H1 (cell line): Measurements from ENCODE around the gene SLC25A21.

ENCODE experiments used
- MAX ChIP-seq: IDR thresholded peaks from 2 replicates; pipeline ENCODE4 v1.6.1; 2012; ENCODE audit warnings: inconsistent platforms
- POLR2A ChIP-seq, 2 experiments: IDR thresholded peaks; 1 replicate in 1 of 2; 2 replicates in 1 of 2; pipeline ENCODE4 v1.6.1; 2011; ENCODE audit warnings: low read depth in 2 of 2, low read length in 2 of 2, mild to moderate bottlenecking in 2 of 2; ENCODE audit errors: control extremely low read depth in 1 of 2
- POLR2AphosphoS5 ChIP-seq: IDR thresholded peaks from 2 replicates; pipeline ENCODE4 v1.6.1; 2011; ENCODE audit warnings: low read depth, low read length
- RAD21 ChIP-seq, 2 experiments: IDR thresholded peaks in 1 of 2; conservative IDR thresholded peaks in 1 of 2; 2 replicates each; pipeline ENCODE4 v1.6.1; 2011; ENCODE audit warnings: low read depth in 2 of 2, low read length in 2 of 2, improper control_type of control experiment in 1 of 2, inconsistent platforms in 1 of 2, mild to moderate bottlenecking in 1 of 2, moderate library complexity in 1 of 2
- TAF1 ChIP-seq: IDR thresholded peaks from 2 replicates; pipeline ENCODE4 v1.6.1; 2011; ENCODE audit warnings: mild to moderate bottlenecking, low read depth, low read length
- TF ChIP-seq, protein P1 (sequence below), 3 experiments: IDR thresholded peaks; 1 replicate in 2 of 3; 2 replicates in 1 of 3; pipeline versions ENCODE4 v1.5.1 to v1.6.1; 2011; ENCODE audit warnings: low read length in 3 of 3, mild to moderate bottlenecking in 3 of 3, inconsistent platforms in 2 of 3, low read depth in 1 of 3, moderate library complexity in 1 of 3; ENCODE audit not compliant: insufficient read depth in 1 of 3; ENCODE audit errors: control extremely low read depth in 1 of 3

- no peak for TF ChIP-seq POLR2A (IDR thresholded peaks at IDR 0.05; ENCODE audit: control extremely low read depth in 1 of 2, low read depth in 2 of 2, low read length in 2 of 2)
- no peak for TF ChIP-seq POLR2AphosphoS5
- TF ChIP-seq TAF1 = no peak
- TF ChIP-seq, protein P1, sequence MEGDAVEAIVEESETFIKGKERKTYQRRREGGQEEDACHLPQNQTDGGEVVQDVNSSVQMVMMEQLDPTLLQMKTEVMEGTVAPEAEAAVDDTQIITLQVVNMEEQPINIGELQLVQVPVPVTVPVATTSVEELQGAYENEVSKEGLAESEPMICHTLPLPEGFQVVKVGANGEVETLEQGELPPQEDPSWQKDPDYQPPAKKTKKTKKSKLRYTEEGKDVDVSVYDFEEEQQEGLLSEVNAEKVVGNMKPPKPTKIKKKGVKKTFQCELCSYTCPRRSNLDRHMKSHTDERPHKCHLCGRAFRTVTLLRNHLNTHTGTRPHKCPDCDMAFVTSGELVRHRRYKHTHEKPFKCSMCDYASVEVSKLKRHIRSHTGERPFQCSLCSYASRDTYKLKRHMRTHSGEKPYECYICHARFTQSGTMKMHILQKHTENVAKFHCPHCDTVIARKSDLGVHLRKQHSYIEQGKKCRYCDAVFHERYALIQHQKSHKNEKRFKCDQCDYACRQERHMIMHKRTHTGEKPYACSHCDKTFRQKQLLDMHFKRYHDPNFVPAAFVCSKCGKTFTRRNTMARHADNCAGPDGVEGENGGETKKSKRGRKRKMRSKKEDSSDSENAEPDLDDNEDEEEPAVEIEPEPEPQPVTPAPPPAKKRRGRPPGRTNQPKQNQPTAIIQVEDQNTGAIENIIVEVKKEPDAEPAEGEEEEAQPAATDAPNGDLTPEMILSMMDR (IDR thresholded peaks at IDR 0.05; ENCODE audit: control extremely low read depth in 1 of 3, insufficient read depth in 1 of 3, low read depth in 1 of 3, low read length in 3 of 3) = no peak
- TF ChIP-seq MAX = no peak
- TF ChIP-seq RAD21 (IDR thresholded peaks at IDR 0.05 in 1 of 2, conservative IDR thresholded peaks at IDR 0.05 in 1 of 2; ENCODE audit: low read depth in 2 of 2, low read length in 2 of 2) = no peak
Observed at GRCh38 chr14:36826614-36827013, 345.8 kb downstream of the SLC25A21 start.
